Endothelial cell (in vitro differentiated cells): Measurements from ENCODE around the gene ADH5. TPM values are rescaled to one million over a fixed set of nuclear protein-coding genes. Genes with fewer than 3 reads are reported as not detected.

Source experiments
- DNase-seq: peaks from one replicate; pipeline ENCODE4 v3.0.0; 2021; ENCODE audit warnings: low spot score
- H3K27ac Mint-ChIP-seq: one replicate; pipeline ENCODE4 v1.8.0; 2021; ENCODE audit warnings: mixed read lengths, inconsistent platforms; ENCODE audit not compliant: unreplicated experiment
- H3K27me3 Mint-ChIP-seq: one replicate; pipeline ENCODE4 v1.8.0; 2021; ENCODE audit warnings: mild to moderate bottlenecking, moderate library complexity, mixed read lengths, inconsistent platforms; ENCODE audit not compliant: unreplicated experiment
- H3K36me3 Mint-ChIP-seq: one replicate; pipeline ENCODE4 v1.8.0; 2021; ENCODE audit warnings: mild to moderate bottlenecking, low read depth, mixed read lengths, inconsistent platforms; ENCODE audit not compliant: unreplicated experiment
- H3K4me1 Mint-ChIP-seq: one replicate; pipeline ENCODE4 v1.8.0; 2021; ENCODE audit warnings: mild to moderate bottlenecking, mixed read lengths, inconsistent platforms; ENCODE audit not compliant: unreplicated experiment
- H3K4me3 Mint-ChIP-seq: one replicate; pipeline ENCODE4 v1.8.0; 2021; ENCODE audit warnings: mild to moderate bottlenecking, mixed read lengths, inconsistent platforms; ENCODE audit not compliant: unreplicated experiment
- H3K9me3 Mint-ChIP-seq: one replicate; pipeline ENCODE4 v1.8.0; 2021; ENCODE audit warnings: mixed read lengths, inconsistent platforms; ENCODE audit not compliant: unreplicated experiment
- CTCF ChIP-seq: fragments of 200-600 bp; sonication (generic); IDR thresholded peaks from one replicate; pipeline ENCODE4 v1.5.0; 2021; ENCODE audit warnings: antibody characterized with exemption; ENCODE audit not compliant: unreplicated experiment
- total RNA-seq: library from RNA; stranded (reverse); fragmentation: NEBNext Ultra II Directional; extraction: Animal tissue kit (Norgen Biotek cat#: 25700); gene quantifications from one replicate; pipeline ENCODE4 v1.2.1, GENCODE V29; 2021; ENCODE audit not compliant: unreplicated experiment

Gene ADH5
- total RNA-seq, 1 donor from 2014 or later, result 126 TPM

- Mint-ChIP-seq H3K27me3 (no peaks in the 10 kb centered on the region), H3K27ac (no peak overlapping the region)
These were observed 8.8 kb downstream of the ADH5 start for GRCh38 chr4:99079625-99080295.

GRCh38 chr4:99078931-99079624 is 9.5 kb downstream of the ADH5 start:
- no peak for DNase-seq
- no peak overlapping the region for H3K4me3 Mint-ChIP-seq
- H3K4me1 Mint-ChIP-seq, result no peaks in the 10 kb centered on the region
- peaks cover 30% of the 10 kb centered on the region for H3K36me3 Mint-ChIP-seq
- H3K27ac Mint-ChIP-seq, result no peak overlapping the region
- H3K9me3 Mint-ChIP-seq, result no peaks in the 10 kb centered on the region
- TF ChIP-seq CTCF, result no peak
- H3K27me3 Mint-ChIP-seq, result no peaks in the 10 kb centered on the region

More at GRCh38 chr4:99079625-99080295, 8.8 kb downstream of the ADH5 start:
- Mint-ChIP-seq H3K4me3 (no peak overlapping the region), H3K9me3 (no peaks in the 10 kb centered on the region), H3K36me3 (peaks cover 30% of the 10 kb centered on the region), H3K4me1 (no peaks in the 10 kb centered on the region)
- no peak for TF ChIP-seq CTCF
- DNase-seq, result no peak

- Mint-ChIP-seq H3K9me3 (no peaks in the 10 kb centered on the region), H3K36me3 (peaks cover 30% of the 10 kb centered on the region), H3K27me3 (no peaks in the 10 kb centered on the region), H3K27ac (no peak overlapping the region), H3K4me1 (no peaks in the 10 kb centered on the region), H3K4me3 (no peak overlapping the region)
- no peak for TF ChIP-seq CTCF
- no peak for DNase-seq
These were observed 10.3 kb downstream of the ADH5 start for GRCh38 chr4:99078336-99078735.

DNA sequence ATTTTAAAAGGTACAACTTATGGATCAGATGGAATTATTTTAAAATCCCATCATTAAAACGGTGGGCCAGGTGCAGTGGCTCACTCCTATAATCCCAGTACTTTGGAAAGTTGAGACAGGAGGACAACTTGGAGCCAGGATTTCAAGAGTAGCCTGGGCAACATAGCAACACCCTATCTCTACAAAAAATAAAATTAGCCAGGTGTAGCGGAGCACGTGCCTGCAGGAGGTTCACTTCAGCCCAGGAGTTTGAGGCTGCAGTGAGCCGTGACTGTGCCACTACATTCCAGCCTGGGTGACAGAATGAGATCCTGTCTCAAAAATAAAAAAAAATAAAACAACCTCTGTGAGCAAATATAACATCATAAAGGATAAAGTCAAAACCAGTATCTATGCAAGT is 11.4 kb downstream of the ADH5 start:
- H3K27ac Mint-ChIP-seq, result no peak overlapping the region
- TF ChIP-seq CTCF, result no peak
- H3K4me1 Mint-ChIP-seq, result no peaks in the 10 kb centered on the region
- no peak overlapping the region for H3K4me3 Mint-ChIP-seq
- no peaks in the 10 kb centered on the region for H3K27me3 Mint-ChIP-seq
- no peak for DNase-seq
- H3K36me3 Mint-ChIP-seq, result peaks cover 36% of the 10 kb centered on the region
- no peaks in the 10 kb centered on the region for H3K9me3 Mint-ChIP-seq
